Fibroblast of lung (primary cell): ENCODE data around the gene EBF3.

Experiments
- CTCF ChIP-seq, 2 donors: IDR thresholded peaks in 1 of 2; conservative IDR thresholded peaks in 1 of 2; 1 replicate in 1 of 2; 2 replicates in 1 of 2; pipeline ENCODE4 v1.5.1; 2011 to 2012; ENCODE audit warnings: low read length in 2 of 2, control low read depth in 1 of 2, inconsistent platforms in 1 of 2, low read depth in 1 of 2, mild to moderate bottlenecking in 1 of 2
- EZH2 ChIP-seq: IDR thresholded peaks from 2 replicates; pipeline ENCODE4 v1.5.1; 2012; ENCODE audit warnings: low read length, control low read depth, mild to moderate bottlenecking; ENCODE audit errors: missing control alignments

DNA sequence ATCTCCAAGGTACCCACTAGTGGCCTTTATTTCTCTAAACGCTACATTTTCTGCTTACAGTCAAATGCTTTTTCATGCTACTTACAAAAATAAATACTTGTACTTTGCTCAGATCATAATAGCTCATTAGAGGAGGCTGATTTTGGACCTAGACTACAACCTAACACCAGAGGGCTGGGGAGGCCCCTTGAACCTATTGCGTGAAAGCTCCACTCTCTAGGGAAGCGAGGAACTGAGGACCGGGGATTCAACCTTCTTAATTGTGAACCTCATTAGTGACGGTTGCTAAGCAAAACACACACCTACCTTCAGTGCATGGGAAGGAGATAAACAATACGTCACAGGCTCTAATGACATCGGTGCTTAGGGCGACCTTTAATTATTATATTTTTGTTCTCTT, 92.1 kb downstream of the EBF3 start:
- TF ChIP-seq CTCF (conservative IDR thresholded peaks at IDR 0.05 in 1 of 2, IDR thresholded peaks at IDR 0.05 in 1 of 2; ENCODE audit: low read depth in 1 of 2, low read length in 2 of 2) (no peak), EZH2 (no peak)
